Left kidney (tissue), 8 donors: ENCODE data around the gene CLEC17A. TPM values are rescaled to one million over a fixed set of nuclear protein-coding genes. Genes with fewer than 3 reads are reported as not detected.
"Not testable (repeated sequence)": the region's sequence is repeated elsewhere in the genome, so short reads cannot be mapped to it uniquely, and the experiment has no call there.

Experiments used
- DNase-seq: peaks from one replicate; pipeline ENCODE4 v3.0.0-alpha.2; 2013
- long read RNA-seq, 8 donors: transcript quantifications; one replicate each; lab custom pipeline, GENCODE V29; 2026
- polyA plus RNA-seq: library from polyadenylated mRNA; unstranded; fragments of 120-200 nt; gene quantifications from one replicate; pipeline ENCODE4 v1.2.1, GENCODE V29; 2013; ENCODE audit not compliant: insufficient read length

Gene CLEC17A
- polyA plus RNA-seq, result 0.07 TPM
- long read RNA-seq, donor 1, result 0 reads
- long read RNA-seq, donor 2, result 0 reads
- long read RNA-seq, donor 3, result 0 reads
- long read RNA-seq, donor 4, result 0 reads
- long read RNA-seq, donor 5, result 0 reads
- long read RNA-seq, donor 6, result 0 reads
- long read RNA-seq, donor 7, result 0 reads
- long read RNA-seq, donor 8, result 0 reads

- no peak for DNase-seq
These were observed at the start of gene CLEC17A for GRCh38 chr19:14582894-14583340. Gene CLEC17A, plus strand, starts transcription at chr19:14583084. Its CDS starts 77 bp downstream, at chr19:14583161.

GRCh38 chr19:14533450-14533849, 49.4 kb upstream of the CLEC17A start:
- DNase-seq, result no peak

GRCh38 chr19:14536926-14537692, 45.8 kb upstream of the CLEC17A start:
- DNase-seq, result peak; percentile 65

GRCh38 chr19:14540741-14541525, 42.0 kb upstream of the CLEC17A start:
- no peak for DNase-seq

GRCh38 chr19:14541979-14542378, 40.9 kb upstream of the CLEC17A start:
- DNase-seq, result not testable (repeated sequence)

- no peak for DNase-seq
These were observed 40.1 kb upstream of the CLEC17A start for GRCh38 chr19:14542711-14543328.

GRCh38 chr19:14544047-14544446, 38.8 kb upstream of the CLEC17A start:
- no peak for DNase-seq

GRCh38 chr19:14544977-14545715, 37.7 kb upstream of the CLEC17A start:
- no peak for DNase-seq

- DNase-seq, result no peak
These were observed 37.2 kb upstream of the CLEC17A start for GRCh38 chr19:14545716-14546082.

- no peak for DNase-seq
These were observed 32.6 kb upstream of the CLEC17A start for GRCh38 chr19:14550201-14550754.

- peak; percentile 32 for DNase-seq
These were observed 31.5 kb upstream of the CLEC17A start for GRCh38 chr19:14551134-14552005.

- not testable (repeated sequence) for DNase-seq
These were observed 30.9 kb upstream of the CLEC17A start for GRCh38 chr19:14552006-14552360.

- DNase-seq, result no peak
These were observed 29.6 kb upstream of the CLEC17A start for GRCh38 chr19:14553042-14553938.

GRCh38 chr19:14553939-14554243, 29.0 kb upstream of the CLEC17A start:
- DNase-seq, result no peak

- no peak for DNase-seq
These were observed 28.5 kb upstream of the CLEC17A start for GRCh38 chr19:14554382-14554812.

- no peak for DNase-seq
These were observed 26.8 kb upstream of the CLEC17A start for GRCh38 chr19:14555918-14556661.

GRCh38 chr19:14556662-14557188, 26.2 kb upstream of the CLEC17A start:
- DNase-seq, result peak; percentile 40

GRCh38 chr19:14558370-14559066, 24.4 kb upstream of the CLEC17A start:
- no peak for DNase-seq
